B cell (primary cell): ENCODE results near the gene EXOC6B. TPM values are rescaled to one million over a fixed set of nuclear protein-coding genes. Genes with fewer than 3 reads are reported as not detected.

Experiments used
- ATAC-seq: fragments of 200-7000 bp; cut with Tn5 transposase; one replicate; pipeline ENCODE4 v1.10.0; 2021; ENCODE audit warnings: low read depth, mild to moderate bottlenecking, moderate number of reproducible peaks, moderate library complexity
- CTCF ChIA-PET: fragments of 350-600 bp; sonication (Branson Sonifier 250); formaldehyde crosslinking; loops from one replicate; lab custom pipeline; 2021; ENCODE audit warnings: antibody characterized with exemption, inconsistent platforms; lab: Charles Lee
- POLR2A ChIA-PET: fragments of 350-600 bp; sonication (Branson Sonifier 250); formaldehyde crosslinking; loops from one replicate; lab custom pipeline; 2021; ENCODE audit warnings: antibody characterized with exemption; lab: Charles Lee
- DNase-seq: peaks from one replicate; pipeline ENCODE4 v3.0.0; 2013
- H2AFZ ChIP-seq: 2 replicates; pipeline ENCODE4 v1.6.1; 2012; ENCODE audit warnings: mild to moderate bottlenecking, low read depth, low read length; ENCODE audit not compliant: insufficient read depth, poor library complexity, severe bottlenecking
- H3K27ac ChIP-seq, 2 donors: 1 replicate in 1 of 2; 2 replicates in 1 of 2; pipeline ENCODE4 v1.5.1; 2012 to 2013; ENCODE audit warnings: low read length in 2 of 2, mild to moderate bottlenecking in 2 of 2, moderate library complexity in 1 of 2
- H3K27me3 ChIP-seq, 4 experiments: fragments of 200-600 bp in 1 of 4; sonication (generic) in 1 of 4; replicated peaks in 1 of 4; 1 replicate in 2 of 4; 2 replicates in 2 of 4; pipeline versions ENCODE4 v1.6.1 to v1.7.0; 2013 to 2016; ENCODE audit warnings: low read length in 3 of 4, mild to moderate bottlenecking in 2 of 4, mixed read lengths in 1 of 4, moderate library complexity in 1 of 4; ENCODE audit not compliant: insufficient read depth in 4 of 4, control insufficient read depth in 3 of 4; ENCODE audit errors: control extremely low read depth in 1 of 4
- H3K36me3 ChIP-seq, 2 experiments: replicated peaks in 1 of 2; 1 replicate in 1 of 2; 2 replicates in 1 of 2; pipeline versions ENCODE4 v1.6.1 to v1.7.1; 2013; ENCODE audit warnings: low read length in 1 of 2; ENCODE audit not compliant: insufficient read depth in 2 of 2, control insufficient read depth in 1 of 2; ENCODE audit errors: control extremely low read depth in 1 of 2, extremely low read depth in 1 of 2
- H3K4me1 ChIP-seq, 2 donors: fragments of 200-600 bp in 1 of 2; sonication (generic) in 1 of 2; 1 replicate in 1 of 2; 2 replicates in 1 of 2; pipeline versions ENCODE4 v1.5.1 to v1.6.1; 2013 to 2017; ENCODE audit warnings: low read length in 2 of 2; ENCODE audit not compliant: control insufficient read depth in 2 of 2, insufficient read depth in 2 of 2
- H3K4me2 ChIP-seq: replicated peaks from 2 replicates; pipeline ENCODE3; 2012; ENCODE audit warnings: mild to moderate bottlenecking, low read depth, low read length; ENCODE audit not compliant: poor library complexity, severe bottlenecking
- H3K4me3 ChIP-seq, 5 experiments: fragments of 200-600 bp in 1 of 5; sonication (generic) in 1 of 5; 1 replicate in 3 of 5; 2 replicates in 2 of 5; pipeline versions ENCODE4 v1.5.1 to v1.7.0; 2011 to 2016; ENCODE audit warnings: low read length in 4 of 5, mild to moderate bottlenecking in 4 of 5, low read depth in 2 of 5, control low read depth in 1 of 5, moderate library complexity in 1 of 5; ENCODE audit not compliant: insufficient read depth in 1 of 5; ENCODE audit errors: control extremely low read depth in 1 of 5, extremely low read depth in 1 of 5
- H3K79me2 ChIP-seq: fragments of 200-600 bp; sonication (generic); one replicate; pipeline ENCODE4 v1.6.0; 2016; ENCODE audit warnings: low read length; ENCODE audit not compliant: control insufficient read depth, insufficient read depth
- H3K9ac ChIP-seq: fragments of 200-600 bp; sonication (generic); 2 replicates; pipeline ENCODE4 v1.6.1; 2017; ENCODE audit warnings: mild to moderate bottlenecking, low read length, moderate library complexity
- H3K9me3 ChIP-seq, 3 donors: one replicate each; pipeline versions ENCODE4 v1.6.1 to v1.7.1; 2013; ENCODE audit warnings: low read length in 2 of 3; ENCODE audit not compliant: control insufficient read depth in 2 of 3, insufficient read depth in 1 of 3; ENCODE audit errors: control extremely low read depth in 1 of 3
- H4K20me1 ChIP-seq: 2 replicates; pipeline ENCODE4 v1.6.0; 2012; ENCODE audit warnings: mild to moderate bottlenecking, low read length; ENCODE audit not compliant: insufficient read depth, control insufficient read depth, poor library complexity, severe bottlenecking
- H3K27ac Mint-ChIP-seq: one replicate; pipeline ENCODE4 v1.8.0; 2021; ENCODE audit warnings: mixed read lengths
- H3K27me3 Mint-ChIP-seq: one replicate; pipeline ENCODE4 v1.8.0; 2021; ENCODE audit warnings: mixed read lengths
- H3K4me1 Mint-ChIP-seq: one replicate; pipeline ENCODE4 v1.8.0; 2021; ENCODE audit warnings: mixed read lengths
- H3K4me3 Mint-ChIP-seq: one replicate; pipeline ENCODE4 v1.8.0; 2021; ENCODE audit warnings: mixed read lengths
- H3K9me3 Mint-ChIP-seq: one replicate; pipeline ENCODE4 v1.8.0; 2022; ENCODE audit warnings: mixed read lengths; ENCODE audit not compliant: insufficient read depth
- CTCF ChIP-seq: fragments of 200-600 bp; IDR thresholded peaks from one replicate; pipeline ENCODE4 v1.8.0; 2022; ENCODE audit warnings: antibody characterized with exemption, mild to moderate bottlenecking
- EZH2 ChIP-seq: IDR thresholded peaks from 2 replicates; pipeline ENCODE4 v1.6.1; 2012; ENCODE audit warnings: borderline replicate concordance, low read depth, mild to moderate bottlenecking, moderate library complexity, low read length; ENCODE audit not compliant: insufficient read depth, poor library complexity, severe bottlenecking
- WGBS: methylation state at CpG from one replicate; pipeline ENCODE4 v1.1.5; 2013; ENCODE audit warnings: missing lambda C conversion rate; ENCODE audit not compliant: insufficient coverage; 5-methylcytosine and 5-hydroxymethylcytosine counted together
- intact Hi-C: fragments of 100-400 bp; cut with micrococcal nuclease; formaldehyde crosslinking; loops from one replicate; pipeline ENCODE4 v1.10.0; 2022
- polyA plus RNA-seq: library from polyadenylated mRNA; depleted of rRNA; stranded (reverse); fragments of >200 nt; gene quantifications from 2 replicates; pipeline ENCODE4 v1.2.3, GENCODE V29; 2012
- total RNA-seq, 2 donors: library from RNA; stranded (reverse); fragments of 120-200 nt in 1 of 2; gene quantifications; 1 replicate in 1 of 2; 2 replicates in 1 of 2; pipeline versions ENCODE4 v1.2.3 to v1.2.4, GENCODE V29; 2013 to 2022

Gene EXOC6B
- total and polyA plus RNA-seq, 2 donors (not counting 1 experiment from before 2014, with no cell fraction given), result 4.8 to 22.6 TPM

DNA sequence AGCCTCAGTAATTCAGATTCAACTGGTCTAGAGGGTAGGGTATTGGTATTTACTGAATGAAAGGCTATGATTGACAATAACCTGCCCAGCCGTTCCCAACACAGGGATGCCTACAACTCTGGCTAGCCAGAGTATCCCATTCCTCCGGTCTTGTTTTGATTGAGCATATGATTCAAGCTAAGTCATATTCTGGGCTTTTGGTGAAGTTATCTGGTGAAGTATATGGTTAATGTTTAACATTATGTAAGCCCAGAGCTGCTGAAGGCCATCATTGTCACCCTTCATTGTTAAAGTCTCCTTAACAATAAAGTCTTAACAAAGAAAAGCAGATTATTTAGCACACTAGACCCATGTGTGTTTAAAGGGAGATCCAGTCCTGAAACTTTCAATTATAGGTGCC is 152.6 kb downstream of the EXOC6B start:
- TF ChIP-seq EZH2, result no peak
- no peak for TF ChIP-seq CTCF
- no peak overlapping the region for H3K4me3 ChIP-seq
- H3K36me3 ChIP-seq, result no peaks in the 10 kb centered on the region
- ChIA-PET POLR2A (no interaction called here), CTCF (no interaction called here)
- no peak overlapping the region for H3K4me2 ChIP-seq
- no peaks in the 10 kb centered on the region for H4K20me1 ChIP-seq
- Mint-ChIP-seq H3K4me1 (no peaks in the 10 kb centered on the region), H3K27ac (no peak overlapping the region), H3K4me3 (no peak overlapping the region), H3K27me3 (no peaks in the 10 kb centered on the region), H3K9me3 (peaks cover 2% of the 10 kb centered on the region)
- 100% methylated on average over 2 of the region's 2 CpGs for WGBS
- no peak overlapping the region for H2AFZ ChIP-seq
- DNase-seq, result no peak
- H3K9me3 ChIP-seq, result no peaks in the 10 kb centered on the region
- no peak overlapping the region for H3K9ac ChIP-seq
- intact Hi-C loops, result no loop called here
- no peaks in the 10 kb centered on the region for H3K4me1 ChIP-seq
- no peaks in the 10 kb centered on the region for H3K79me2 ChIP-seq
- no peaks in the 10 kb centered on the region for H3K27me3 ChIP-seq
- no peak for ATAC-seq
- H3K27ac ChIP-seq, result no peak overlapping the region

- no peak for ATAC-seq
Observed at GRCh38 chr2:72669121-72669520, 156.7 kb downstream of the EXOC6B start.

More at GRCh38 chr2:72669121-72669520, 156.7 kb downstream of the EXOC6B start:
- Histone ChIP-seq H3K27me3 (no peaks in the 10 kb centered on the region), H3K9ac (no peak overlapping the region), H3K4me2 (no peak overlapping the region), H4K20me1 (no peaks in the 10 kb centered on the region), H3K36me3 (no peaks in the 10 kb centered on the region), H2AFZ (no peak overlapping the region), H3K9me3 (peaks cover 0 to 16% (median 13%) of the 10 kb centered on the region in 3 donors), H3K4me1 (no peaks in the 10 kb centered on the region), H3K4me3 (no peak overlapping the region), H3K79me2 (no peaks in the 10 kb centered on the region), H3K27ac (no peak overlapping the region)
- H3K9me3 Mint-ChIP-seq, result peaks cover 14% of the 10 kb centered on the region
- CTCF ChIA-PET, result interaction anchor here (0.7 kb wide), 1 partner anchor 993 kb away, joined by 3 read pairs; no protein-coding TSS in a partner anchor
- intact Hi-C loops, result no loop called here
- WGBS, result no CpG with 5 or more reads among the region's 4 CpGs
- H3K4me1 Mint-ChIP-seq, result no peaks in the 10 kb centered on the region
- H3K27ac Mint-ChIP-seq, result no peak overlapping the region
- no peak overlapping the region for H3K4me3 Mint-ChIP-seq
- no peaks in the 10 kb centered on the region for H3K27me3 Mint-ChIP-seq
- DNase-seq, result no peak
- TF ChIP-seq CTCF, result no peak
- no peak for TF ChIP-seq EZH2
- POLR2A ChIA-PET, result no interaction called here
